Stimulated activated CD4-positive, alpha-beta T cell treated with anti-CD3 and anti-CD28 coated beads, Interleukin-1b, Interleukin-23, amount 100 ng/mL, for 4 hours (primary cell): ENCODE results near the gene GGN.
"Not testable (repeated sequence)": the region's sequence is repeated elsewhere in the genome, so short reads cannot be mapped to it uniquely, and the experiment has no call there.

Source experiments
- DNase-seq, 2 donors: peaks; one replicate each; pipeline ENCODE4 v3.0.0-alpha.2; 2020; ENCODE audit warnings: low read depth in 2 of 2

Gene GGN

DNA sequence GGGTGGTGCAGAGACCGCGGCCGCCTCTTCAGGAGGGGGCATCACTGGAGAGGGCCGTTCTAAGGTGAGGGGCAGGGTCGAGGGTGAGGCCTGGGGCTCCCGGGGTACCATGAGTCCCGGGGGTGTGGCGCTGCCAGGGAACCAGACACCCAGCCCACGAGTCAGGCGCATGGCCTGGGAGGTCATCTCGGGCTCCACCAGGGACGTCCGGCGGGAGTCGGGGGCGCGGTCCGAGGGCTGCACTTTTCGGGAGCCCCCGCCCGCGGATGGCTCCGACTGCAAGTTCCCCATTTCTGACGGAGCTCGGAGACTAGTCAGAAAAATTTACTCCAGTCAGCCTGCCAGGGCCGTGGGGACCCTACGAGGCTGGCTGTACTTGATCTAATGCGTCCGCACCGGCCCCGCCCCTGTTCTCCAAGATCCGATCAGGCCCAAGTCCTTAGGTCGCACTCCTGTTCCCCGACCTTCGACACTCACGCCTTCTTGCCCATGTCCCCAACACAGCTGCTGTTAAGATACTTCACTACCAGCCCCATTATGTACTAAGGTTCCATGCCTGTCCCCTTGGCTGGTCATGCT is 774 bp downstream of the GGN start:
- no peak for DNase-seq

DNA sequence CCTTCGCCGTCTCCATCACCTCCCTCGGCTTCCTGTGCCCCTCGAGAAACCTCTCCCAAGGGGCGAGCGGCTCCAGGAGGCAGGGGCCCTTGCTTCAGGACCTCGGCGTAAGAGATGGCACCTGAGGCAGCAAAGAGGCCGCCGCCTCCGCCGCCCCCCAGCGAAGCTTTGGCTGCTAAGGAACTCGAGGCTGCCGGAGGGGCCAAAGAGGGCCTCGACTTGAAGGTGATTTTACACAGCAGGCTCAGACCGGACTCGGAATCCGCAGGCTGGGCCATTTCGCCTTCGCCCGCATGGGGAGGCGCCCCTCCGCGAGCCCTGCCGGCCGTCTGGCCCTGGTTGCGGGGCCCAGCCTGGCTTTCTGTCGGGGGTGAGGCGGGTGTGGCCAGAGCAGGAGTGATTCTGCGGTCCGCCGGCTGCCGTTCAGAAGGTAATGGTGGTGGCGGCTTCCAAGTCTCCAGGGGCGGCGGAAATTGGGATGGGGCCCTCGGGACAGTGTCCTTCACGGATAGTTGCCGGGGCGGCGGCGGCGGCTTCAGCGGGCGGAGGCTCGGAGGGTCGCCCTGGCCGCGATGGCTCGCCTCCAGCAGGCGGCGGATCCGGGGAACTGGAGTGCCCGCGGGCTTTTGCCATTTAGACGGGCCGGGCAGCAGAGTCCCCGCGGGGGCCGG is 1.4 kb downstream of the GGN start:
- no peak for DNase-seq

DNA sequence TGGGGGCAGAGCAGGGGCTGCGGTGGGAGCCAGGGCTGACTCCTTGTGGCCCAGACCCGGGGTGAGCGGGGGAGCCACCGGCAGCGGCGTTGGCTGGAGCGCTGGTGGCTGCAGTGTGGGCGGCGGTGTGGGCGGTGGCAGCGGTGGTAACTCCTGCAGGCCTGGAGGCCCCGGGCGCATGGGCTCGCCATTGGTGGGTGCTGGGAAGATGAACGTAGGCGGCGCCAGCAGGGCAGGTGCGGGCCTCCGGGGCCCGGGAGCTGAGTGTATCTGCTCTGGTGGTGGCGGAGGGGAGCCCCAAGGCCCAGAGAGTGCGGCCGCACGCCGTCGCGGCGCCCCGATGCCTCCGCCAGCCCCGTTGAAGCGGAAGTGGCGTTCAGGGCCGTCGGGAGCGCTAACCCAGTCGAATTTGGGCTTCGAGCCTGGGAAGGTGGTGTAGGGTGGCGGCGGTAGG is 2.0 kb downstream of the GGN start:
- no peak for DNase-seq

DNA sequence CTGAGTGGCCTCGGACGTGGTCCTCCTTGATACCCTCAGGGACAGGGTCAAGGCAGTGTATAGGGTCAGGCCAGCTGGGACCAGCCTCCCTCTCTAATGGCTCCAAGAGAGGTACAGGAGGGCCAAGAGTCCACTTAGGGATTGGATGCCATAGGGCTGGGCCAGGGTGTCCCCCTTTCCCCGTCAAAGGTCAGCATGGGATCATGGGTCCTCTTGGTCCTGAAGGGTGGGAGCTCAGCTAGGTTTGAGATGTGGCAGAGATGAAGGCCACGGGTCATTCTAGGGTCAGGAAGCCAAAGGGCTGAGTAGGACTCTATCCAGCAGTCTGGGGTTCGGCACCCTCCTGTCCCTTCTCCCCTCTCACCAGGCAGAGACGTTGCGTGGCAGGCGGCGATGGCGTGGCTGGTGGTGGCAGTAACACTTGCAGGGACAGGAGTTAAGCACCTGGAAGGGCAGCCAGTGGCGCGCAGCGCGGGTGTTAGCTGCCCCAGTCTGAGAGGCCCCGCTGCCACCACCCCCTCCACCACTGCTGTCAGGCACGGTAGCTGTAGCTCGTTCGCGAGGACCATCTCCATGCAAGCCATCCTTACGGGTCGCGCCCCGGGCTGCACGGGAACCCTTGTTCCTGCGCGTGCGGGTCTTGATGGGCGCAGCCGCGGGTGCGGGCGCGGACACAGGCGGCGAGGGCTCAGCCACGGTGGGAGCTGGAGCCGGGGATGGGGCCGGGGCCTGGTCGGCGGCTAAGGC is 2.6 kb downstream of the GGN start:
- DNase-seq = no peak

DNA sequence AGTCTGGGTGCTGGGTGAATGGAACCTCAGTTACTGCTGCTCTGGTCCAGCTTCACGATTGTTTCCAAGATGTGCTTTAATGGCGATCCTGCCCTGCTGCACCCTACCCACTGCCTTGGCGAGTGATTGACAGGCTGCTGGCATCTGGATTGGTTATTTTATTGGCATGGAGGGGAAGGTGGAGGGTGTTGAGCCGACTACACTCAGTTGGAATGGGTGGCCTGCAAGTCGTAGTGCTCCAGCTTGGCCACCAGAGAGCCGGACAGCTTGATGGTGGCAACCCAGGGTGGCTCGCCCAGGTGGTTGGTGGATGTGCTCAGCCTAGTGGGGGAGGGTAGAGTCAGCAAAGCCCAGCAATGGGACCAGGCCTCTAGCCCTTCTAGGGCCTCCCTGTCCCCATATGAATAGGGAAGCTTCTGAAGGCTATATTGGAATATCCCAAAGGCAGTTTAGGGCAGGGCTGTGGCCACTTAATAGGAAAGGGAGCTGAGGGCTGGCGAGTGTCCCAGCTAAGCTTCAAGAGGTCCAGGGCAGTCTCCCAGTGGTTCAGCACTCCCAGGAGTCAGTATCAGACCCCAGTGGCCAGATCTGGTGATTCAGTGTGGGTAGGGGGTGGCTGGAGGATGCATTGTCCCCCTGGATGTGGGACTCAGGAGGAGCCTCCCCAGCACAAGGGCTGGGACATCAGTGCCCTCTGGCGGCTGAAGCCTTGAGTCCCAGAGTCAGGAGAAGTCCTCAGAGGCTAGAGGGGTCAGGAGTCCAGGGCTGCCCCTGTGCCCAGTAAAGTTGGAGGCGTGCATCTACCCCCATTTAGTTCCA is 3.4 kb downstream of the GGN start:
- DNase-seq = no peak

DNA sequence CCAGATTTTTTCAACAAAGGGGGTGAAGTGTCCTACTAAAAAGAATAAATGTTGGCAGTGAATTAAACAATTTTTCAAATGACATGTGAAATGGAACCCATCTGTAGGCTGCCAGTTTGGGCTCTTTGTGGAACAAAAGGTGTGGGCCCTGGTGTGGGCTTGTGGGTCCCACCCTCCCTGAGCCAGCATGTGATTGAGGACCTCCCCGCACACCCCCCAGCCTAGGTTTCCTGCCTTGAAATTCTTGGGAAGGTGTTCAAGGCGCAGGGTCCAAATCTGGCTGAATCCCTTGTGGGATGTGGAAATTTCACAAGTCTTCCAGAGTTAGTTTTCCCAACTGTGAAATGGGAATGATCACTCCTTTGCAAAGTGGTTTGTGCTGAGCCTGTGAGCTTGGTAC is 4.1 kb downstream of the GGN start:
- DNase-seq = no peak

DNA sequence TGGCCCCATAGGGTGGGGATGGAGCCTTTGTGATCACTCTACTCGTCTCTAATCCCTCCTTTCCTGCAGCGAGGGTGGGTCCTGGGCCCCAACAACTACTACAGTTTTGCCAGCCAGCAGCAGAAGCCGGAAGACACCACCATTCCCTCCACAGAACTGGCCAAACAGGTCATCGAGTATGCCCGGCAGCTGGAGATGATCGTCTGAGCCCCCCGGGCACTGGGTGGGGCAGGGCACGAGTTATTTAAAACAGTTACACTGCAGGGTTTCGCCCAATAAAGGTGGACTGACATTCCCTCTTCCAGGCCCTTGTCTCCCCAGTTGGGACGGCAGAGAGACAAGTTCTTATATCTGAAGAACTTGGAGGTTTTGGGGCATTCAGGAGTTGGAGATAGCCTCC is 4.7 kb downstream of the GGN start:
- DNase-seq = no peak

DNA sequence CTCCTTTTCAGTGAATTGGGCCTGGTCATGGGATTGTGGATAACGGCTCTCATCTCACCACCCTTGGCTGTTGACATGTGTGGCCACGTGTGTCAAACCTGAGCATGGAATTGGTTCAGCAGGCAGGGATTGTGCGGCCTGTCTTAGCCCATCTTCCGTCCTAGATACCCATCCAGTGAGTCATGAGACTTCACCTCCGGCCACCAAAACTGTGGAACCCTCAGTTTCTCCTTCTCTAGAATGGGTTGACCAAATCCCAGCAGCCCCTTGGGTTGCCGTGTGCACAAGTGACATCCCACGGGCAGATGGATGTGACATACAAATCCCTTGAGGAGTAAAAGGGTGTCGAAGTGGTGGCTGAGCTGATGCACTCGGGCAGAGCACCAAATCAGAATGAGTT is 6.7 kb downstream of the GGN start:
- no peak for DNase-seq

DNA sequence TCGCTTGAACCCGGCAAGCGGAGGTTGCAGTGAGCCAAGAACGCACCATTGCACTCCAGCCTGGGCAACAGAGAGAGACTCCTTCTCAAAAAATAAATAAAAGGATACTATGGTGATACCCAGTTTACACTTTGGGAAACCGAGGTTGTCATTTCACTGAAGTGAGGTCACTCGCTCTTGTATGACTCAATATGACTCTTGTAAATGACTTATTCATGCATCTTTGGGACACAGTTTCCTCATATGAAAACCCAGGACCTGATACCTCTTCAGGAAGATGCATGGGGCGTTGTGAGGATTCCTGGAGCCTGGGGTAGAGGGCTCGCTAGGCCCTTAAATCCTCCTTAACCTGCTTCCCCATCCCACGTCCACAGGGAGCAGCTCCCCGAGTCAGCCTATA is 9.0 kb downstream of the GGN start:
- no peak for DNase-seq

DNA sequence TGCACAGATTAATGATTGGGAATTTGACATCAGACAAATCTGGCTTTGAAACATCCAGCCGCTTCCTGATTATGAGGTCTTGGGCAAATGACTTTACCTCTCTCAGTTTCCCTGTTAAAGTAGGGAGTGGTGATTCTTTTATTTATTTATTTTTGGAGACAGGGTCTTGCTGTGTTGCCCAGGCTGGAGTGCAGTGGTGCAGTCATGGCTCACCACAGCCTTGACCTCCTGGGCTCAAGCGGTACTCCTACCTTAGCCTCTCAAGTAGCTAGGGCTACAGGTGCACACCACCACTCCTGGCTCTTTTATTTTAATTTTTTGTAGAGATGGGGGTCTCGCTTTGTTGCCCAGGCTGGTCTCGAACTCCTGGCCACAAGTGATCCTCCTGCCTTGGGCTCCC is 10.8 kb downstream of the GGN start:
- no peak for DNase-seq

DNA sequence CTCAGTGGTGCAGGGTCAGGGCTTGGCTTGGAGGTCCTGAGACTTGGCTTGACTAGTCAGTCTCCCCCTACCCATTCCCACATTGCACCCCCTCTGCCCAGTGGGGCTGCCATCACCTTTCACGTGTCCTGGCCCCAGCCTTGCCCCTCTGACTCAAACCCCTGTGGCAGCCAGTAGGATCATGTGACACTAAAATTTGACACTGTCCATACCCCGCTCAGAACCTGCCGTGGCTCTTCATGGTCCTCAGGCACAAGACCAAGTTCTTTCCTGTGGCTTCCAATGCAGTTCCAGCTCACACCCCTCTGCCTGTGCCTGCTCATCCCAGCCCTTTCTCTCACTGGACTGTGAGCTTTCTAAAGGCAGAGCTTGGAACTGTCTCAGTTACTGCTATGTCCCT is 11.3 kb downstream of the GGN start:
- no peak for DNase-seq

DNA sequence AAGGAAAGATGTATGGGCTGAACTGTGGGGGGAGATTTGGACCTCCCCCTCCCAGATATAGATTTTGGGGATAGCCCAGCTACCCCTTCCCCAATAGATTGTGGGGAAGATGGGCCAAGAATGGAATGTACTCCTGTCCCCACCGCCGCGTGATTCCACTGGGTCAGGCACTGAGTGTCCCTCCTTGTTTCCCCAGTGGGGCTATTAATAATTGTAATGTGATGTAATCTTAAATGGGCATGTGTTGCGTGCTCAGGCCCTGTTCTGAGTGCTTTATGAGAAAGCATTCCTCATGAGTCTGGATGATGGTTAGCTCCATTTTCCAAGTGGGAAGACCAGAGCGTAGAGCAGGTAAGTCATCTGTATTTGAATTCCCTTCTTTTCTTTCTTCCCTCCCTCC is 12.1 kb downstream of the GGN start:
- DNase-seq = no peak

DNA sequence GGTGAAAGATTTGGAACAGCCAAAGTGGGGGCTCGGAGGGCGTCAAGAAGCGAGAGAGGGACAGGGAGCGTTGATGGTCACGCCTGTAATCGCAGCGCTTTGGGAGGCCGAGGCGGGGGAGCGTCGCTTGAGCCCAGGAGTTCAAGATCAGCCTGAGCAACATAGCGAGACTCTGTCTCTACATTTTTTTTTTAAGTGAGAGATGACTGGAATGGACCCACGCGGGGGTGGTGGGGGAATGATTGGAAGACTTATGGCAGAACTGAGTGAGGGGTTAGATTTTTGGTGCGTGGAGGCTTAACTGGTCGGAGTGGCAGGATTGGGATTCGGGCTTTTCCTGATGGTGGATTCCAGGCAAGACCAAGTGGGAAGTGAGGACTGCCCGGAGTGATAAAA is 12.7 kb downstream of the GGN start:
- no peak for DNase-seq

DNA sequence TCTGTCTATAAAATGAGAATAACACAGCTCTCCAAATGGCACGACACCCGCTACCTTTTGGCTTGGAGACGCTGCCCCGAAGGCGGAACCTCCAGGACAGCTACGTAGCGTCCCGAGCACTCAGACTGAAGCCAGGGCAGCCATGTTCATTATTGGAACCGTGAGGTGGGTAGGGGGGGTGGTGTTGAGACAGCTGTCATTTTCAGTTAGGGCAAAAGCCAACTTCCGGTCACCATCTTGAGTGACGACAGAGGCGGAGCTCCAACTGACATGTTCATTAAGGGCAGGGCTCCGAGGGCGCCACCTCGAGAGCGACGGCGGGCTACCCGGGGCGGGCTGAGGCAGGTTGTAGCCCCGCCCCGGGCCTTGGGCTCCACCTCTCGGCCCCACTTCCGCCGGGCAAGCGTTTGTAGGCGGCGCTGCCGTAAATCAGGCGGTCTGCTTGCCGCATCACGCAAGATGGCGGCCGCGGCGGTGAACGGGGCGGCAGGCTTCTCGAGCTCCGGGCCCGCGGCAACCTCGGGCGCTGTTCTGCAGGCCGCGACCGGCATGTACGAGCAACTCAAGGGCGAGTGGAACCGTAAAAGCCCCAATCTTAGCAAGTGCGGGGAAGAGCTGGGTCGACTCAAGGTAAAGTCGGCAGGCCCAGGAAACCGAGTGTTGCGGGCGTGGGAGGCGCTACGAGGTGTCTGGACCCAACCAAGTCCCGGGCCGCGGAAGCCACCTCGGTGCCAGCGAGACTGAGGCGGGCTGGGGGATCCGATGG is 13.3 kb downstream of the GGN start, which contains the start of gene PSMD8:
Gene PSMD8, plus strand, starts transcription at position 240 of the 766 bp plus-strand sequence. Its CDS starts 31 bp downstream, at position 271.
- DNase-seq = peak; percentile 95 to 96

DNA sequence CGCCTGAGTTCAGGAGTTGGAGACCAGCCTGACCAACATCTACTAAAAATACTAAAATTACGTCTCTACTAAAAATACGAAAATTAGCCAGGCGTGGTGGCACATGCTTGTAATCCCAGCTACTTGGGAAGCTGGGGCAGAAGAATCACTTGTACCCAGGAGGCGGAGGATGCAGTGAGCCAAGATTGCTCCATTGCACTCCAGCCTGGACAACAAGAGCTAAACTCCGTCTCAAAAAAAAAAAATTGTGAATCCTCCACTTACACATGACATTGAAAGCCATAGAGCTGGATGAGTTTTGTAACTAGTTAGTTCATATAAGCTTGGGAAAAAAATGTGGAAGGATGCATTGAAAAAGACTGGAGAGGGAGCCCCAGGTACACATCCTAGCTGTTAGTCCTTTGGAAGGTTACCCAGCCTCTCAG is 13.9 kb downstream of the GGN start:
- DNase-seq = no peak

DNA sequence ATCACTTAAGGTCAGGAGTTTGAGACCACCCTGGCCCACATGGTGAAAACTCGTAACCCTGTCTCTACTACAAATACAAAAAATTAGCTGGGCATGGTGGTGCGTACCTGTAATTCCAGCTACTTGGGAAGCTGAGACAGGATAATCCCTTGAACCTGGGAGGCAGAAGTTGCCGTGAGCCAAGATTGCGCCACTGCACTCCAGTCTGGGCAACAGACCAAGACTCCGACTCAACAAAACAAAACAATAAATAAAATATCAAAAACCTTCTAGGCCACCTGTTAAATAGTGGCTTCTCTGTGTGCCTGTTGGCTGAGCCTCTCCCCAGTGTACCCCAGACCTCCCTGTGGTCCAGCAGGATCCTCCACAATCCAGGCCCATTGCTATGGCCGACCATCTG is 16.8 kb downstream of the GGN start:
- DNase-seq = no peak

DNA sequence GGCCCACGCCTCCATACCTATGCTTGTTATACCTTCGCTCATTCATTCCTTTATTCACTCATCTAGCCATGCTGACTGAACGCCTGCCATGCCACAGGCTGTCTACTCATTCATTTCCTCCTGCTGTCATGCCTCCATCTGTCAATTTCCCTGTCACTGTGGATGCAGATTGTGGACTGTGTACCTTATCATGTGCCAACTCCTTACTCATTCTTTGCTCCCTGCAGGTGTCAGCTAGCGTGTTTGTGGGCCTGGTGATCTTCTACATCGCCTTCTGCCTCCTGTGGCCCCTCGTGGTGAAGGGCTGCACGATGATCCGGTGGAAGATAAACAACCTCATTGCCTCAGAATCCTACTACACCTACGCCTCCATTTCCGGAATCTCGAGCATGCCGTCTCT is 17.5 kb downstream of the GGN start:
- DNase-seq = no peak

DNA sequence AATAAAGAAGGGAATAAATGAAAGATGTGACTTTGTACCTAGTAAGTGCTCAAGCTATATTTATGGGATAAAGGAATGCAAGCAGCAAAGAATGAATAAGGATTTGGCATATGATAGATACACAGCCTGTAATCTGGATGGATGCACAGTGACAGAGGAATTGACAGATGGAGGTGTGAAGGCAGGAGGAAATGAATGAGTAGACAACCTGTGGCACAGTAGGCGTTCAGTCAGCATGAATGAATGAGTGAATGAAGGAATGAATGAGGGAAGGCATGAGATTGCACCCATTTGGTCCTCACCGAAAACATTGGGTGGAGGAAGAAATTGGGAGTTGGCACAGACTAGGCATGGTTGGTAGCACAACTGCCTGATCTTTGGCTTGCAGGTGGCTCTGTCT is 18.2 kb downstream of the GGN start:
- no peak for DNase-seq

DNA sequence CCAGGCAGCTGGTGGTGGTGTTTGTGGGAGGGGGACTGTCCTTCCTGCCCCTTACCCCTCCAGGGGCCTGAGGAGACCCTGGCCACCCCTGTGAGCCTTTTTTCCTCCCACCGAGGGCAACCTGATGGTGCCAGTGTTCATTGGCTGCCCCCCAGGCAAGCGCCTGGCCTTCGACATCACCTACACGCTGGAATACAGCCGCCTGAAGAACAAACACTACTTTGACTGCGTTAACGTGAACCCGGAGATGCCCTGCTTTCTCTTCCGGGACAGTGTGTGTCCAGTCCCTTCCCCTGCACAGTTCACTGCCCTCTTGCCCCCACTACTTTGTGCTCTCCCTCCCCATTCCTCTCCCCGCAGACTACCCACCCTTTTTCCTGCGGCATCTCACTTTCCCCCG is 20.8 kb downstream of the GGN start:
- no peak for DNase-seq

DNA sequence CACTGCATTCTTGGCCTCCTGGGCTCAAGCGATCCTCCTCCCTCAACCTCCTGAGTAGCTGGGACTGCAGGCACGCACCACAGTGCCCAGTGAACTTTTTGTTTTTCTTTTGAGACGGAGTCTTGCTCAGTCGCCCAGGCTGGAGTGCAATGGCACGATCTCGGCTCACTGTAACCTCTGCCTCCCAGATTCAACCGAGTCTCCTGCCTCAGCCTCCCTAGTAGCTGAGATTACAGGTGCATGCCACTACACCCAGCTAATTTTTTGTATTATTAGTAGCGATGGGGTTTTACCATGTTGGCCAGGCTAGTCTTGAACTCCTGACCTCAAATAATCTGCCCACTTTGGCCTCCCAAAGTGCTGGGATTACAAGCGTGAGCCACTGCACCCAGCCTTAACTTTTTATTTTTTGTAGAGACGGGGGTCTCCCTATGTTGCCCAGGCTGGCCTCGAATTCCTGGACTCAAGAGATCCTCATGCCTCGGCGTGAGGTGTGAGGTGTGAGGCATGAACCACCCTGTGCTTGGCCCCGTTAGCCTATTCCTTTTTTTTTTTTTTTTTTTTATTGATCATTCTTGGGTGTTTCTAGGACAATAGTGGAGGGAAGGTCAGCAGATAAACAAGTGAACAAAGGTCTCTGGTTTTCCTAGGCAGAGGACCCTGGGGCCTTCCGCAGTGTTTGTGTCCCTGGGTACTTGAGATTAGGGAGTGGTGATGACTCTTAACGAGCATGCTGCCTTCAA is 24.7 kb downstream of the GGN start:
- not testable (repeated sequence) for DNase-seq
